Upper lobe of left lung (tissue), 4 donors: ENCODE results near the gene PARD6A.

Source experiments
- CTCF ChIP-seq, 6 experiments: fragments of 450-650 bp in 4 of 6; fragments of 200-600 bp in 2 of 6; sonication (generic) in 2 of 6; IDR thresholded peaks; one replicate each; pipeline ENCODE4 v1.5.1; 2016 to 2019; ENCODE audit warnings: antibody characterized with exemption in 6 of 6
- EP300 ChIP-seq, 4 donors: sonication (generic); formaldehyde crosslinking; IDR thresholded peaks; one replicate each; pipeline ENCODE4 v1.5.1; 2017; ENCODE audit warnings: antibody characterized with exemption in 4 of 4, control low read depth in 2 of 4
- POLR2A ChIP-seq, 4 donors: fragments of 450-650 bp; IDR thresholded peaks; one replicate each; pipeline ENCODE4 v1.5.1; 2016 to 2017; ENCODE audit warnings: antibody characterized with exemption in 4 of 4, mild to moderate bottlenecking in 2 of 4
- POLR2AphosphoS5 ChIP-seq, 2 donors: sonication (generic); formaldehyde crosslinking; IDR thresholded peaks; one replicate each; pipeline ENCODE4 v1.5.1; 2017; ENCODE audit warnings: antibody characterized with exemption in 2 of 2

- TF ChIP-seq CTCF (IDR thresholded peaks at IDR 0.05) (no peak), POLR2A (IDR thresholded peaks at IDR 0.05) (no peak), EP300 (IDR thresholded peaks at IDR 0.05) (no peak), POLR2AphosphoS5 (IDR thresholded peaks at IDR 0.05) (no peak)
Measured at GRCh38 chr16:67651039-67651438, 9.7 kb upstream of the PARD6A start.
